ENCODE measurements around the gene ZNRF3.

DNA sequence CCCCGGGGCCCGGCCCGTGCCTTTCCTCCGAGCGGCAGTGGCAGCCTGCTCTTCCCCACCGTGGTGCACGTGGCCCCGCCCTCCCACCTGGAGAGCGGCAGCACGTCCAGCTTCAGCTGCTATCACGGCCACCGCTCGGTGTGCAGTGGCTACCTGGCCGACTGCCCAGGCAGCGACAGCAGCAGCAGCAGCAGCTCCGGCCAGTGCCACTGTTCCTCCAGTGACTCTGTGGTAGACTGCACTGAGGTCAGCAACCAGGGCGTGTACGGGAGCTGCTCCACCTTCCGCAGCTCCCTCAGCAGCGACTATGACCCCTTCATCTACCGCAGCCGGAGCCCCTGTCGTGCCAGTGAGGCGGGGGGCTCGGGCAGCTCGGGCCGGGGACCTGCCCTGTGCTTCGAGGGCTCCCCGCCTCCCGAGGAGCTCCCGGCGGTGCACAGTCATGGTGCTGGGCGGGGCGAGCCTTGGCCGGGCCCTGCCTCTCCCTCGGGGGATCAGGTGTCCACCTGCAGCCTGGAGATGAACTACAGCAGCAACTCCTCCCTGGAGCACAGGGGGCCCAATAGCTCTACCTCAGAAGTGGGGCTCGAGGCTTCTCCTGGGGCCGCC, 166.4 kb downstream of the ZNRF3 start:
- TF ChIP-seq SUZ12 (IDR thresholded peaks at IDR 0.05; ENCODE audit: extremely low read depth, insufficient read depth, insufficient read length) (no peak), YY1 (IDR thresholded peaks at IDR 0.05; ENCODE audit: insufficient read depth, insufficient read length) (no peak), ZNF274 (IDR thresholded peaks at IDR 0.05; ENCODE audit: low read depth, low read length) (no peak)

All from NT2/D1 (cell line).